Mesothelial cell of epicardium (in vitro differentiated cells): ENCODE data around the gene TMC5. TPM values are rescaled to one million over a fixed set of nuclear protein-coding genes. Genes with fewer than 3 reads are reported as not detected.
"Not testable (repeated sequence)": the region's sequence is repeated elsewhere in the genome, so short reads cannot be mapped to it uniquely, and the experiment has no call there.

Source experiments
- DNase-seq, 2 experiments: peaks; one replicate each; pipeline ENCODE4 v3.0.0; 2021; ENCODE audit warnings: low spot score in 2 of 2; ENCODE audit not compliant: unreplicated experiment in 2 of 2
- H3K27ac Mint-ChIP-seq: 2 replicates; pipeline ENCODE4 v1.8.0; 2021; ENCODE audit warnings: mixed read lengths
- H3K27me3 Mint-ChIP-seq: 2 replicates; pipeline ENCODE4 v1.8.0; 2021; ENCODE audit warnings: low read depth, mixed read lengths
- H3K36me3 Mint-ChIP-seq: 2 replicates; pipeline ENCODE4 v1.8.0; 2021; ENCODE audit warnings: mixed read lengths
- H3K4me1 Mint-ChIP-seq: 2 replicates; pipeline ENCODE4 v1.8.0; 2021; ENCODE audit warnings: mixed read lengths
- H3K4me3 Mint-ChIP-seq: 2 replicates; pipeline ENCODE4 v1.8.0; 2021; ENCODE audit warnings: mild to moderate bottlenecking, moderate library complexity, mixed read lengths
- H3K9me3 Mint-ChIP-seq: 2 replicates; pipeline ENCODE4 v1.8.0; 2021; ENCODE audit warnings: mixed read lengths
- CTCF ChIP-seq: fragments of 200-600 bp; sonication (generic); IDR thresholded peaks from one replicate; pipeline ENCODE4 v1.5.0; 2021; ENCODE audit warnings: antibody characterized with exemption; ENCODE audit not compliant: unreplicated experiment
- total RNA-seq: library from RNA; stranded (reverse); gene quantifications from 3 replicates; pipeline ENCODE4 v1.2.1, GENCODE V29; 2021

Gene TMC5
- total RNA-seq, 1 donor from 2014 or later: 1.4 TPM

- no peak for TF ChIP-seq CTCF
- Mint-ChIP-seq H3K27ac (peak overlapping the region; percentile 91), H3K4me1 (peaks cover 43% of the 10 kb centered on the region), H3K9me3 (peaks cover 18% of the 10 kb centered on the region), H3K4me3 (no peak overlapping the region), H3K27me3 (no peaks in the 10 kb centered on the region), H3K36me3 (peaks cover under 1% of the 10 kb centered on the region)
- no peak for DNase-seq
These were observed 21.1 kb upstream of the TMC5 start for GRCh38 chr16:19396555-19397011.

- peaks cover 22% of the 10 kb centered on the region for H3K9me3 Mint-ChIP-seq
- H3K36me3 Mint-ChIP-seq, H3K4me3 Mint-ChIP-seq, H3K27me3 Mint-ChIP-seq, DNase-seq: not testable (repeated sequence)
- H3K27ac Mint-ChIP-seq: peak overlapping the region; percentile 91
- H3K4me1 Mint-ChIP-seq: peaks cover 43% of the 10 kb centered on the region
These were observed 20.3 kb upstream of the TMC5 start for GRCh38 chr16:19397373-19397772.

GRCh38 chr16:19400711-19401110 lies 17.0 kb upstream of the TMC5 start:
- peaks cover 22% of the 10 kb centered on the region for H3K9me3 Mint-ChIP-seq
- H3K4me1 Mint-ChIP-seq: peaks cover 16% of the 10 kb centered on the region
- DNase-seq: no peak
- peaks cover 4% of the 10 kb centered on the region for H3K36me3 Mint-ChIP-seq
- H3K27me3 Mint-ChIP-seq: no peaks in the 10 kb centered on the region
- no peak overlapping the region for H3K27ac Mint-ChIP-seq
- H3K4me3 Mint-ChIP-seq: no peak overlapping the region
- TF ChIP-seq CTCF: no peak

GRCh38 chr16:19406891-19407491 lies 10.7 kb upstream of the TMC5 start:
- Mint-ChIP-seq H3K27me3 (peaks cover 17% of the 10 kb centered on the region), H3K27ac (no peak overlapping the region), H3K36me3 (no peaks in the 10 kb centered on the region), H3K9me3 (peaks cover 11% of the 10 kb centered on the region), H3K4me1 (peaks cover 11% of the 10 kb centered on the region), H3K4me3 (no peak overlapping the region)
- DNase-seq: no peak
- no peak for TF ChIP-seq CTCF

GRCh38 chr16:19410435-19411171 lies 7.1 kb upstream of the TMC5 start:
- H3K4me1 Mint-ChIP-seq: peaks cover 11% of the 10 kb centered on the region
- peaks cover 32% of the 10 kb centered on the region for H3K27me3 Mint-ChIP-seq
- no peaks in the 10 kb centered on the region for H3K36me3 Mint-ChIP-seq
- peak overlapping the region; percentile 82 for H3K4me3 Mint-ChIP-seq
- no peak for TF ChIP-seq CTCF
- no peak overlapping the region for H3K27ac Mint-ChIP-seq
- DNase-seq: peak; percentile 33 to 60
- H3K9me3 Mint-ChIP-seq: peaks cover 11% of the 10 kb centered on the region

- peaks cover 11% of the 10 kb centered on the region for H3K4me1 Mint-ChIP-seq
- no peaks in the 10 kb centered on the region for H3K36me3 Mint-ChIP-seq
- no peak for DNase-seq
- peaks cover 32% of the 10 kb centered on the region for H3K27me3 Mint-ChIP-seq
- no peak for TF ChIP-seq CTCF
- peaks cover 11% of the 10 kb centered on the region for H3K9me3 Mint-ChIP-seq
- H3K4me3 Mint-ChIP-seq: peak overlapping the region; percentile 82
- no peak overlapping the region for H3K27ac Mint-ChIP-seq
These were observed 6.4 kb upstream of the TMC5 start for GRCh38 chr16:19411298-19411697.

GRCh38 chr16:19412055-19412454 lies 5.6 kb upstream of the TMC5 start:
- H3K4me3 Mint-ChIP-seq, H3K9me3 Mint-ChIP-seq, DNase-seq, H3K36me3 Mint-ChIP-seq, H3K27ac Mint-ChIP-seq: not testable (repeated sequence)
- Mint-ChIP-seq H3K27me3 (peaks cover 32% of the 10 kb centered on the region), H3K4me1 (peaks cover 11% of the 10 kb centered on the region)
